Kidney capillary endothelial cell (primary cell): ENCODE data around the gene EHHADH.

Experiments
- DNase-seq: peaks from one replicate; pipeline ENCODE4 v3.0.0-alpha.2; 2018; ENCODE audit warnings: low spot score

EHHADH gene

DNA sequence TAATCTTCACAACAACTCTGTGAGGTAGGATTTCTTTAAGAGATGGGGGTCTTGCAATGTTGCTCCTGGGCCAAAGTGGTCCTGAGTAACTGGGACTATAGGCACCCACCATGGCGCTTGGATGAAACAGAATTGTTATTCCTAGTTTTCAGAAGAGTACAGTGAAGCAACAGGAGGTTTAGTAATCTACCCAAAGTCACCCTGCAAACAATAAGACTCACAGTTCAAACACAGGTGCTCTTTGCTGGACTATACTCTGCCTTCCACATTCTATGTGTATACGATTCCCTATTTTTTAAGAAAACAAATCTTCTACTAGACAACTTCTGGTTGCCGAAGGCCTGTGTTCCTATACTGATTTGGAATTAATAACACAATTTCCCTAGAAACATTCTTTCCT lies 109.1 kb downstream of the EHHADH start:
- no peak for DNase-seq
